Activated CD4-positive, alpha-beta T cell treated with anti-CD3 and anti-CD28 coated beads for 48 hours (primary cell): Measurements from ENCODE around the gene PSMD2.
A peak's percentile ranks its signal among the peaks of the same experiment; 100 is the strongest.

Experiments
- DNase-seq: peaks from one replicate; pipeline ENCODE4 v3.0.0-alpha.2; 2020

PSMD2 gene

DNA sequence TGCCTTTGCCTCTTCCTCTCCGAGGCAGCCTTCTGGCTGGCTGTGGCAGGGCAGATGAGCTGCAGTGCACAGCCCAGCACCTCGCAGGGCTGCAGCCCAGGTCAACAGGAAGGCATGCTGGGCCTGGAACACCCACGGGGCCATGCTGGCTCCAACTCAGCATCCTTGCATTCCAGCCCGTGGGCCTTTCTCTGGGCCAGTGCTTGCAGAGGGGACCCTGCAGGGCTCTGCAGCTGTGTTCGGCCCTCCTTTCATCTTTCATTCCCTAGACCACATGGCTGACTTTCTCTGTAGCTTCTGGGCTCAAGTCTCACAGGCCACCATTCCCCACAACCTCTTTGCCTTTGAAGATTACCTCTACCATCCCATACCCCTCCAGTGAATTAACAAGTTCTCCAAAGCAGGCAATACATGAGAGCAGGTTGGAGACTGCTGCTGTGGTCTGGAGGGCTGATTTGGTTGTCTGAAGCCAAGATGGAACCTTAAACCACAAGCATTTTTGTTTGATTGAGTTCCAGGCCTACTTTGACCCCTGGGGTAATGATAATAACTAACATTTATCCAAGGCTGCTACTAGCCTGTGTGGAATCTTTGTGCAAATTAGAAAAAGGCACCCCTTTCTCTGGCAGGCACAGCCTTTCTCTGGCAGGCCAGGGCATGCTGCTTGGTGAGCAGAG is 44.3 kb downstream of the PSMD2 start:
- no peak for DNase-seq

DNA sequence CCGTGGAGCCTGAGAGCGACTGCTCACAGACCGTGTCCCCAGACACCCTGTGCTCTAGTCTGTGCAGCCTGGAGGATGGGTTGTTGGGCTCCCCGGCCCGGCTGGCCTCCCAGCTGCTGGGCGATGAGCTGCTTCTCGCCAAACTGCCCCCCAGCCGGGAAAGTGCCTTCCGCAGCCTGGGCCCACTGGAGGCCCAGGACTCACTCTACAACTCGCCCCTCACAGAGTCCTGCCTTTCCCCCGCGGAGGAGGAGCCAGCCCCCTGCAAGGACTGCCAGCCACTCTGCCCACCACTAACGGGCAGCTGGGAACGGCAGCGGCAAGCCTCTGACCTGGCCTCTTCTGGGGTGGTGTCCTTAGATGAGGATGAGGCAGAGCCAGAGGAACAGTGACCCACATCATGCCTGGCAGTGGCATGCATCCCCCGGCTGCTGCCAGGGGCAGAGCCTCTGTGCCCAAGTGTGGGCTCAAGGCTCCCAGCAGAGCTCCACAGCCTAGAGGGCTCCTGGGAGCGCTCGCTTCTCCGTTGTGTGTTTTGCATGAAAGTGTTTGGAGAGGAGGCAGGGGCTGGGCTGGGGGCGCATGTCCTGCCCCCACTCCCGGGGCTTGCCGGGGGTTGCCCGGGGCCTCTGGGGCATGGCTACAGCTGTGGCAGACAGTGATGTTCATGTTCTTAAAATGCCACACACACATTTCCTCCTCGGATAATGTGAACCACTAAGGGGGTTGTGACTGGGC is 45.7 kb downstream of the PSMD2 start:
- no peak for DNase-seq

DNA sequence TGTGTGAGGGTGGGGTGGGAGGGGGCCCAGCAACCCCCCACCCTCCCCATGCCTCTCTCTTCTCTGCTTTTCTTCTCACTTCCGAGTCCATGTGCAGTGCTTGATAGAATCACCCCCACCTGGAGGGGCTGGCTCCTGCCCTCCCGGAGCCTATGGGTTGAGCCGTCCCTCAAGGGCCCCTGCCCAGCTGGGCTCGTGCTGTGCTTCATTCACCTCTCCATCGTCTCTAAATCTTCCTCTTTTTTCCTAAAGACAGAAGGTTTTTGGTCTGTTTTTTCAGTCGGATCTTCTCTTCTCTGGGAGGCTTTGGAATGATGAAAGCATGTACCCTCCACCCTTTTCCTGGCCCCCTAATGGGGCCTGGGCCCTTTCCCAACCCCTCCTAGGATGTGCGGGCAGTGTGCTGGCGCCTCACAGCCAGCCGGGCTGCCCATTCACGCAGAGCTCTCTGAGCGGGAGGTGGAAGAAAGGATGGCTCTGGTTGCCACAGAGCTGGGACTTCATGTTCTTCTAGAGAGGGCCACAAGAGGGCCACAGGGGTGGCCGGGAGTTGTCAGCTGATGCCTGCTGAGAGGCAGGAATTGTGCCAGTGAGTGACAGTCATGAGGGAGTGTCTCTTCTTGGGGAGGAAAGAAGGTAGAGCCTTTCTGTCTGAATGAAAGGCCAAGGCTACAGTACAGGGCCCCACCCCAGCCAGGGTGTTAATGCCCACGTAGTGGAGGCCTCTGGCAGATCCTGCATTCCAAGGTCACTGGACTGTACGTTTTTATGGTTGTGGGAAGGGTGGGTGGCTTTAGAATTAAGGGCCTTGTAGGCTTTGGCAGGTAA is 46.5 kb downstream of the PSMD2 start:
- peak; percentile 36 for DNase-seq

DNA sequence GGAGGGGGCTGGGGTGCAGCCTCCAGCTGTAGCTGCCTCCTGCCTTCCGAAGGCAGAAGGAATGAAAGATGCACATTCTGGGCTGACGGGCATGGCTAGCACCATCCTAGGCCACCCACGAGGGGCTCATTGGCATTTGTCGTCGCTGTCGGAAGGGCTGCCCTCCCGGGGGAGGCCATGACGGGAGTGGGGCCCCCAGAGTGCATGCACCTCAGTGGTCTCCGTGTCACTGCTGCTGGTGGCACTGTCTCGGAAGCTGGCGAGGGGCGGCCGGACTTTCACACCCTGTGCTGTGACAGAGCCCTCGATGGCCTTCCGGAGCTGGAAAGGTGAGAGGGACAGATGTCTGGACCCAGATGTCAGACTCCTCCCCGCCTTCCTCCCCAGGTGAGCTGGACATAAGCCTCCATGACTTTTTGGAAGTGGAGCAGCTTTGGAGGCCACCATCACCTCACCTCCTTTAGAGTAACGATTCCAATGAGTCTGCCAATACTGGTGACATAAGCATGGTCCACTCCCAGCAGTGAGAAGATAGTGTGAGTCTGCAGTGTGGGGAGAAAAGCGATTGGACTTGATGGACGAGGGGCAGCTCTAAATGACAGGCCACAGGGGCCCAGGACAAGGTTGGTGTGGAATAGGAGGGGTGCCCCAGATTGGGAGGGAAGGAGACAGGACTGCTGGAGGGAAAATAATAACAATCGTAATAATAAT is 47.6 kb downstream of the PSMD2 start:
- no peak for DNase-seq

DNA sequence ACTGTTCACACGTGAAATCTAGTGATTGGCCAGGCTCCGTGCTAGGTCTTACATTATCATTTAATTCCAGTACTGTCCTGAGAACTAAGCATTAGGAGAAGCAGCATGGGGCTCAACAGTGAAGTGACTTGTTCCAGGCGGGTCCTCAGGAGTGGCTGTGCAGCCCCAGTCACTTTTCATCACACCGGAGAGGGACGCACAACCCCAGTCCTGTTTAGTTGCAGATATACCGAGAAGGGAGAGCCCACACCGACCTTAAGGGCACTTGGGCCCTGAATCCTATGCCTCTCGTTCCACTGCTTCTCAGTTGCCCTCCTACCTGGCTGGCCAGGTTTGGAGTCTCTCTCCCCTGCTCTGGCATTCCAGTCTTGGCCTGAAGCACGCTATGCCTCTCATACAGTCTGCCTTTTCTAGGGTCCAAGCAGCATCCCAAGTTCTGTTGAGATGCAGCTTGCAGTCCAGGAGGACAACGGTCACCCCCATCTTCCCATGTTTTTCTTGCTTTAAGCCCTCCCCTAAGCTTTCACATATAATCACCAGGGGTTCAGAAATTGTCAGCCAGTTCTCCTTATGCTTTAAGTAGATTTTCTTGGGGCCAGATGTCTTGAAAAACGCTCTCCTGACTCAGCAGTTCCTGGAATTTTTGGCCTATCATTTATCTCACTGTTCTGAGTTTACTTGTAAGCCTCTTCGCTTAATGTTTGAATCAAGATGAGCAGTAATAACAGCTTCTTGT is 48.4 kb downstream of the PSMD2 start:
- no peak for DNase-seq

DNA sequence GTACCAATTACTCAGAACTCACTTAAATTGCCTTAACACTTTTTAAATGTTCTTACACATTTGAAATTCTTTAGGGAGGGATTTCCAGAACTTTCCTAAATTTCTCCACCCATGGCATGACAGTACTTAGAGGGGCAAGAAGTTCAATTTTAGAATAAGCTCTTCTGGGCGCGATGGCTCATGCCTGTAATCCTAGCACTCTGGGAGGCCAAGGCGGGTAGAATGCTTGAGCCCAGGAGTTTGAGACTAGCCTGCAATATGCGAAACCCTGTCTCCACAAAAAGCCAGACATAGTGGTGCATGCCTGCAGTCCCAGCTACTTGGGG is 49.0 kb downstream of the PSMD2 start:
- DNase-seq, result no peak

DNA sequence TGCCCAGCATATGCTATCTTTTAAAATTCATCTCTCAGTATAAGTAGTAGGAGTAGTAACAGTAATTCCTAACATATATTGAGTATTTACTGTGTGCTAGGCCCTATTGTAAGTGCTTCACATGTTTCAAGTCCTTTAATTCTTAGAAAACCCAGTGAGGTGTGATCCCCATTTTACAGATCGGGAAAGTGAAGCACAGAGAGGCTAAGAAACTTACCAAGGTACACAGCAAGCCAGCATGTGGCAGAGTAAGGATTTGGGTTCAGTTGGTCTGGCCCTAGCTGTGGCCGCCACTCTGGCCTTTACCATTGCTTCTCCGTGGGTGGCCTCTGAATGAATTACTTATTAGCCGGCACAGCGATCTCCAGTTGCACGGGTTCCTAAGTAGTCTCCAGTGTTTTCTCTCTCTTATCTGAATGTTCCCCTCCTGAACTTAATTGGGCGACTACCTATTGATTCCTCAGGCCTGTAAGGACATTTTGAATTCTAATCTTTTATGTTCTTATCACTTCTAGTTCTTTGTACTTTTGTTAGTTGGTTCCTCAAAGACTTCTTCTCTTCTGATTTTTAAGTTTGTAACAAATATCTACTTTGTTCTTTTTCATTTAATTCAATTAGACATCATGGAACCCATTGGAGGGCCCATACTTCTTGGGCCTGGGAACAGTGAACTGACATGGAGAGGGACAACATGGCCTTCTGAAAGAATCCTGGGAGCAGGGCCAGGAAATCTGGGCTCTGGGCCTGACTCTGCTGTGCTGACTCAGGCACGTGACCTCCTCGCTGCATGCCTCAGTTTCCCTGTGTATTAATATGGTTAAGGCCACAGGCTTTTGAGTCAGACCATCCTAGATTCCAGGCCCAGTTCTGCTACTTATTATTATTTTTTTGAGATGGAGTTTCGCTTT is 50.8 kb downstream of the PSMD2 start:
- DNase-seq, result no peak

DNA sequence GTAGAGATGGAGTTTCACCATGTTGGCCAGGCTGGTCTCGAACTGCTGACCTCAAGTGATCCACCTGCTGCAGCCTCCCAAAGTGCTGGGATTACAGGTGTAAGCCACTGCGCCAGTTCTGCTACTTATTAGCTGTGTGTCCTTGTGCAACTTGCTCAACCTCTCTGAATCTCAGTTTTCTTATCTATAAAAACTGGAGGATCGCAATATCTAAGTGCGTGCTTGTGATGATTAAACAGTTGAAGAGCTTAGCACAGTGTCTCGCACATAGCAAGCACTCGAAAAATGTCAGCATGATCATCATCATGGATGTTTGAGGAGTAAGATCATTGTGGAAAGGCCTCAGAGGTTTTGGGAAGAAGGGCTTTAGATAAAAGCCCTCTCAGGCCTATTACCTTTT is 51.6 kb downstream of the PSMD2 start:
- DNase-seq, result no peak

DNA sequence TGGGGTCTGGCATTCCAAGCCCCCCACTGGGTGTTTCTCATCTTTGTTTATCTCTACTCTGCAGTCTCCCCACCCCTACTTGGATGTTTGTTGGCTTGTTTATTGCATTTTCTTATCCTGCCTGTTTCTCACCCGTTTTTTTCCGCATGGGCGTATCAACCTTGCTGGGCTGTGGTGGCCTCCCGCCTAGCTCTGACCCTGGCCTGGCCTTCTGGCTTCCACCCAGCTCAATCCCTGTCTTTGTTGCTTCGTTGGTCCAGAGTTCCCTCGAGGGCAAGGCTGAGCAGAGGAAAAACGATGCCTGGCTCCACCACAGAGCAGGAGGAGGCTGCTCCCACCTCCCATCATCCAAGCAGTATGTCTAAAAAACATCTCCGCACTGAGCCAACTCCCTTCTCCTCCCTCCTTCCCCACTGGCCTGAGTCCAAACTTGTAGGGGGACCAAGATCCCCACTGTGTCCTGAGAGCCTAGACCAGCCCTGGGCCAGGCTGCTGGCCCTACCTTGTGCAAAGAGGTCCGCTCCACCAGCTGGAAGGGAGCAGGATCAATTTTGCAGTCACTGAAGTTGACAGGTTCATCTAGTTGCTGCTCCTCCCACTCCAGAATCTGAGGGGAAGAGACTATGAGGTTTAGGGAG is 52.6 kb downstream of the PSMD2 start:
- no peak for DNase-seq

DNA sequence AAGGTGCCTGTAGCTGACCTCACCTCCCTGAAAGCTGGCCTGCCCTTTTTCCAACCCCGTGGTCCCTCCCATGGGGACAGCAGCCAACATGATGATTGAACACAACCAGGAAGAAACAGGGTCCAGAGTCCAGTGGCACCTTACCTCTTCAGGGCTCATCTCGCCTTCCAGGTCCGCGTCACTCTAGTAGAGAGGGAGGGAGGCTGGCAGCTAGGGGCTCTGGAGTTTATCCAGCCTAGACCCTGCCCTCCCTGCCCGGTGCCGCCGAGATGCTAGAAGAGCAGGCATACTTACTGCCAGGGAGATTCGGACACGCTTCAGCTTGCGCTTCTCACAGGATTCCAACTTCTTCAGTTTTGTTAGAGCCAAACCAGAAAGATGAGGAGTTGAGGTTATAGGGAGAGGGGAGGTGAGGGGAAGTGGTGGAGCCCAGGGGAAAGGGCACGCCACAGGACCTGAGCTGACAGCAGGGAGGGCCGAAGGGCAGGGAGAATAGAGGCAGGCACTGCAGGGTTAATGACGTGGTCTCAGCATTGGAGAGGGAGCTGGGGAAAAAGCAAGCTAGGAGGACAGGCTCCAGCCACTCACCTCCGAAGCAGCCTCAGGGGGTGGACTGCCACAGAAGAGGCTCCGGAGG is 53.2 kb downstream of the PSMD2 start:
- no peak for DNase-seq

DNA sequence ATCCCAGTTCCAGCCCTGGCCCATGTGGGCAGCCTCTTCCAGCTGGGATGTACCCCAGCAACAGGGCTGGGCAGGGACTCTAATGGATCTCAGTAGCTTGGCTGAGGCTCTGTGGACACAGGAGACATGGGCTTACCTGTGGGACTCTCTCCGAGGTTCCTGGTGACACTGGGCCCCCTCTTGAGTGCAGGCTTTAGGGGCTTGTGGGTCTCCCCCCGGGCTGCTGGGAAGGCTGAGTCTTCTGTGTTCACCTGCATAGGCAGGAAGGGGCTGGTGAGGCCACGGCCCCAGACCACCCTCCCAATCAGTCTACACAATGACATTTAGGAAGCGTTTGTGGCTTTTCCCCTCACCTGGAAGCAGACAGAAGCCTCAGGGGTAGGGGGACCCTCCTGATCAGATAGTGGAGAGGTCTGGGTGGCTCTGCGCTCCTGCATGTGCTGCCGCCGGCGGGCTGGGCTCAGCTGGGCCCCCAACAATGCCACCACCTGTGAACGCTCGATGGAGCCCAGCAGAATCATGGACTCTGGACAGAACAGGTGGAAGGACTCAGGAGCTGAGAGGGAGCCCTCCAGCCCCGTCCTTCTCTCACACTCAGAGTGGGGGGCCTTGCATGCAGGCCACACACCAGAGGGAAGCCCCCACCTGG is 54.0 kb downstream of the PSMD2 start:
- DNase-seq, result no peak

DNA sequence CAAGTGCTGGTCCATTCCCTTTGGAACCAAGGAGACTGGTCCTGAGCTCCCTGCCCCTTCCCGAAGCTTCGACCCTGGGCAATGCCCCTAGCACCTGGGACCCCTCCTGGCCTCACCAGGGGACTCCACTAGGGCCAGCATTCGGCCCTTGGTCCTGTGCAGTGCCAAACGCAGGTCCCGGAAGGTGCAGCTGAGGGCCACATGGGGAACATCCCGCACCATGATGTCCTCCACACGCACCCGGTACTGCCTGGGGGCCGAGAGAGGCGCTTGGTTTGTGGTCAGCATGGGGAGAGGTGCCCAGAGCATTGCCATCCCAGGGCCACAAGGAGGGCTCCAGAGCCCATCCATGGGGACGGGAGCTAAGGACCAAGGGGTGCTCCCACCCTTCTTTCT is 54.5 kb downstream of the PSMD2 start:
- no peak for DNase-seq

DNA sequence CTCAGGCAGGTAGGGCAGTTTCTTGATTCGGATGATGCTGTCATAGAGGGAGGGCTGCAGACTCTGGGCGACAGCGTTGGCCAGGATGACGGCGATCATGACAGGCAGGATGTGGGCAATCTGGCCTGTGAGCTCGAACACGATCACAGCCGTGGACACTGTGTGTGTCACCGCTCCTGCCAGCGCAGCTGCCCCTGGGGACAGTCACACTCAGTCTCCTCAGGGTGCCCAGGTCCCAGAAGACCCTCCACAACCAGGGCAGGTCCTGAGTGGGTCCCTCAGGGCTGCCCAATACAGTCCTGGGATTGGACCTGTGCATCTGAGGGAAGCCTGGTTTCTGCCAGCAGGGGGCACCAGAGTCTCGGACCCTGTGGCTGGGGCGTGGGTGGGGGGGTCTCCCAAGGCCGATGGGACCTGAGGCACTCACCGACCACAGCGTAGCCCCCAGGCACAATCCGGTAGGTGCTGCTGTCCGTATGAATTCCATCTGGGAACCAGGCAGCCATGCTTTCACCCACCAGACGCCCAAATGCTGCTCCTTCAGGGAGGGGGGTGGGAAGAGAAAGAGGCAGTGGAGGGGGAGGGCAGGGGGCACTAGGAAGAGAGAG is 55.2 kb downstream of the PSMD2 start:
- peak; percentile 78 for DNase-seq

DNA sequence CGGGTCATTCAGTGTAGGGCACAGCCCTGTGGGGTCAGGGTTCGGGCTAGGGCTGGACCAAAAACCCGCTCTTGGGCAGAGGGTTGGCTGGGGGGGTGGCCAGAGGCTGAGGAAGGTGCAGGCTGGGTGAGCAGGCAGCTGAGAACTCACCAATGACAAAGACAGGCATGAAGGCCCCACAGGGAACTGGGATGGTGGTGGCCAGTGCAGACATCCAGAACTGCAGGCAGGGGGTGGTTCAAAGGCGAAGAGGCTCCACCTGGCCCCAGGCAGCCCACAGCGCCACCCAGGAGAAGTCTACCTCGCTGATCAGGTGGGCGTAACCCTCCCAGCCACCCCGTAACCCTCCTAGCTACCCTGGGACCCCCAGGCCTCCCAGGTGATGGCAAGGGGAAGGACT is 55.7 kb downstream of the PSMD2 start:
- DNase-seq, result no peak

DNA sequence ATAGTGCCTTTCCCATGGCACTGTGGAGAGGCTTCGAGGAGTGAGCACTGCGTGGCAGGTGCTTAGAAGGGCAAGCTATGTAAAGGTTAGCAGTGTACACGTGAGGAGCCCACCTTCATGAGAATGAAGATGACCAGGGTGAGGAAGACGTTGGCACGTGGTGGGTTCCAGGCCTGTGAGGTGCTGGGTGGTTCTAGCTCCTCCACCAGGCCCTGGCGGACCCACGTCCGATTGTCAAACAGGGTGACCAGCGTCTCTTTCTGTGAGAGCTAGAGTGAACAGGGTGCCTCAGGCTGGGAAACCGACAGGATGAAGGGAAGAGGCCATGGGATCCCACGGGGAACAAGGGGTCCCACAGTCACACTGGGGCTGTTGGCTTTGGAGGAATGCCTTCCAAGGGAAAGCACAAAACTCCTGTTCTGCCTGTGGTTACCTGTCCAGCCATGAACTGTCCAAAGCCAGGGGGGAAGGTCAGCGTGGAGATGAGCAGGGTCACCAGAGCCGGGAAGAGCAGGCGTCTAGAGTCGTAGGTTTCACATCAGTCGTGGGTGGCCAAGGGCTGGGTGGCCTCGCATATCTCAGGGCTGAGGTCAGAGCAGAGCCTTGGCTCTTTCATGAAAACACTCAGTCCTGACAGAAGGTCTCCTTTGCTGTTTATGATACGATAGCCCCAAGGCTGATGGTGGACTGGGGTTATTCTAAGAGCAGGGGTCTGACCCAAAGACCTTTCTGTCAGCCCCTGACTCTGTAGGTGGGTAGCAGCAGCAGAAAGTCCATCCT is 56.4 kb downstream of the PSMD2 start:
- DNase-seq, result no peak

DNA sequence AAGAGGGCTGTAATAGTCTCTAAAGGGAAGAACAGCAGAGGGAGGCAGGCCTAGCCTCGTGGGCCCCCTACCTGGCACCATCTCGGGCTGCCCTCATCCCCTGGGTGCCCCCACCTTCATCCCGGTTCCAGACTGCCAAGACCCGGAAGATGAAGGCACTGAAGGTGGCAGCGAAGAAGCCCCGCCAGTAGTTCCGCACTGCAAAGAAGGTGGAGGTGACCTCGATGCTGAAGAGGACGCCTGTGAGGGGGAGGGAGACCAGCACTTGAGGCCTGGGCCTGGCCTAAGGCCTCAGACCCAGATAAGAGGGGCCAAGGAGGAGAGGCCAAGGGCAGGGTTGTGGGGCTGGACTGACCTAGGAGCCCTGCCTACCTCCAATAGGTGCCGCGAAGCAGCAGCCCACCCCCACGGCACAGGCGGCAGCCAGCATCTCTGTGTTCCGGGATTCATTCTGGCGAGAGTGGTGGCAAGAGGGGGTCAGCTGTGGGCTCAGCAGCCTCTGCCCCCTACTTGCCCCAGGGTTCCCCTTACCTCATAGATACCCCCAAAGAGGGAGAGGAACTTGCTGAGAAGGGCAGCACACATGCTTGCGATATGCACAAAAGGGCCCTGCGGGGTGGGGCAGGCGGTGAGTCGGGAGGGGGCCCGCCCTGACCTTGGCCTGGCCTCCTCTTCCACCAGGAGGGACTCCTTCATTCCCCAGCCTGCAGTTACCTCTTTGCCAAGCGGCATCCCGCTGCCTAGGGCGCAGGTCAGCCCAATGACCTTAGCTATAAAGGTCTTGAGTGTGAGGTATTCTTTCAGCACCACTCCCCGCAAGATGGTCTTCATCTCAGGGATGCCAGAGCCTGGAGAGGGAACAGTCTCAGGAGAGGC is 58.4 kb downstream of the PSMD2 start:
- no peak for DNase-seq

DNA sequence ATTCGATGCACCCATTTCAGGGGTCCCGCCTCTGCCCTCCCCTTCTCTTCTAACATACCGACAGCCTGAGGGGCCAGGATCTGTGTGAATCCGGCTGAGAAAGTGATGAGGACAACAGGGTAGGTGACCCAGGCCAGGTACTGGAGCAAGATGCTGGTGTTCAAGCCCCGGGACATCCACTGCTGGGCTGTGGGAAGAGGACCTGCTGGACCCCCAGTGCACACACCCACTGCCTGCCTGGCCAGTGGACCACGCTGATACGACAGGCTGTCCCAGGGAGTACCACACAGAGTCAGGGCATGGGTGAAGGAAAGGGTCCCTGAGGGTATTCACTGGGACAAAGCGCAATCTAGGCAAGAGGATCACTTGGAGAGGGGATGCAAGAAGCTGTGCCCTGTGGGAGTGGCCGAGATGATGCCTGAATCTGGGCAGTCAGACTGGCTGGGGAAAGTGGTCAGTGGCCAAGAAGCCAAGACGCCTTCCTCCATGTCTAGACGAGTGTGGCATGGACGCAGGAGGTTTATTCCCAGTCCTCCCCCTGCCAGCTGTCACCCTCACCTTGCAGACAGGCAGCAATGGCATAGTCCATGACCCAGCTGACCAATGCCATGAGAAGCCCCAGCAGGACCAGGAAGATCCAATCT is 59.2 kb downstream of the PSMD2 start:
- no peak for DNase-seq
